ENCODE results near the gene CCDC77. TPM values are rescaled to one million over a fixed set of nuclear protein-coding genes. Genes with fewer than 3 reads are reported as not detected.

The CCDC77 gene
- total RNA-seq, 1 experiment from 2014 or later: 20.4 TPM

- Histone ChIP-seq H4K20me1 (ENCODE audit: insufficient read depth) (no peaks in the 10 kb centered on the region), H3K9me2 (ENCODE audit: insufficient read depth) (no peaks in the 10 kb centered on the region), H3K27ac (no peak overlapping the region), H3K27me3 (ENCODE audit: insufficient read depth, low read depth) (peaks cover 32% of the 10 kb centered on the region), H3K4me1 (replicated peaks; ENCODE audit: insufficient read depth) (peaks cover 4% of the 10 kb centered on the region; the same call in 1 of the 2 replicates), H3K4me2 (no peak overlapping the region), H3F3A (ENCODE audit: insufficient read depth, low read depth) (peaks cover 16% of the 10 kb centered on the region), H3K79me2 (ENCODE audit: low read depth) (no peaks in the 10 kb centered on the region), H2AFZ (no peak overlapping the region), H3K9me3 (ENCODE audit: insufficient read depth, low read depth) (no peaks in the 10 kb centered on the region; the same call in 1 of the 2 replicates), H3K4me3 (no peak overlapping the region), H3K36me3 (ENCODE audit: low read depth) (no peaks in the 10 kb centered on the region)
- intact Hi-C loops (cut with micrococcal nuclease; ENCODE audit: unreplicated experiment): no loop called here
- DNase-seq: no peak
- no peak for TF ChIP-seq EZH2 (IDR thresholded peaks at IDR 0.05; ENCODE audit: low read depth)
- no peak for TF ChIP-seq CTCF (conservative IDR thresholded peaks at IDR 0.05)
- CTCF ChIA-PET: no interaction called here
- BruUV-seq (replicated peaks): no TSS peak
- POLR2A ChIA-PET (ENCODE audit: unreplicated experiment): no interaction called here
These were observed 82.7 kb downstream of the CCDC77 start for GRCh38 chr12:484096-484495.

- no TSS peak for BruUV-seq (replicated peaks)
- H3K4me3 ChIP-seq: no peak overlapping the region
- no peak for TF ChIP-seq CTCF (conservative IDR thresholded peaks at IDR 0.05)
- TF ChIP-seq EZH2 (IDR thresholded peaks at IDR 0.05; ENCODE audit: low read depth): no peak
- H3K36me3 ChIP-seq (ENCODE audit: low read depth): no peaks in the 10 kb centered on the region
- DNase-seq: no peak
- H3K4me1 ChIP-seq (replicated peaks; ENCODE audit: insufficient read depth): peaks cover 4% of the 10 kb centered on the region; the same call in 1 of the 2 replicates
- peaks cover 16% of the 10 kb centered on the region for H3F3A ChIP-seq (ENCODE audit: insufficient read depth, low read depth)
- peaks cover 2% of the 10 kb centered on the region; the same call in 1 of the 2 replicates for H3K9me3 ChIP-seq (ENCODE audit: insufficient read depth, low read depth)
- intact Hi-C loops (cut with micrococcal nuclease; ENCODE audit: unreplicated experiment): no loop called here
- no peaks in the 10 kb centered on the region for H3K27me3 ChIP-seq (ENCODE audit: insufficient read depth, low read depth)
- no peak overlapping the region for H3K4me2 ChIP-seq
- H3K27ac ChIP-seq: no peak overlapping the region
- H3K9me2 ChIP-seq (ENCODE audit: insufficient read depth): no peaks in the 10 kb centered on the region
- ChIA-PET POLR2A (ENCODE audit: unreplicated experiment) (interaction anchor here (0.7 kb wide), 1 partner anchor 47 kb away, joined by 8 read pairs; no protein-coding TSS in a partner anchor), CTCF (no interaction called here)
- H2AFZ ChIP-seq: no peak overlapping the region
- H3K79me2 ChIP-seq (ENCODE audit: low read depth): no peaks in the 10 kb centered on the region
- no peaks in the 10 kb centered on the region for H4K20me1 ChIP-seq (ENCODE audit: insufficient read depth)
These were observed 88.8 kb downstream of the CCDC77 start for GRCh38 chr12:490260-490659.

Other genes with a start within 250 kb of the CCDC77 start
- not detected in 2 replicates for gene SLC6A12, start 187.5 kb upstream of the CCDC77 start, total RNA-seq (2021)
- gene SLC6A13, start 138.8 kb upstream of the CCDC77 start, total RNA-seq (2021): not detected in 2 replicates
- gene KDM5A, start 12.3 kb upstream of the CCDC77 start, total RNA-seq (2021): 61.0 and 68.0 TPM in 2 replicates
- 7.1 and 8.0 TPM in 2 replicates for gene B4GALNT3, start 58.3 kb downstream of the CCDC77 start, total RNA-seq (2021)